ENCODE results near the gene PTPRG.

DNA sequence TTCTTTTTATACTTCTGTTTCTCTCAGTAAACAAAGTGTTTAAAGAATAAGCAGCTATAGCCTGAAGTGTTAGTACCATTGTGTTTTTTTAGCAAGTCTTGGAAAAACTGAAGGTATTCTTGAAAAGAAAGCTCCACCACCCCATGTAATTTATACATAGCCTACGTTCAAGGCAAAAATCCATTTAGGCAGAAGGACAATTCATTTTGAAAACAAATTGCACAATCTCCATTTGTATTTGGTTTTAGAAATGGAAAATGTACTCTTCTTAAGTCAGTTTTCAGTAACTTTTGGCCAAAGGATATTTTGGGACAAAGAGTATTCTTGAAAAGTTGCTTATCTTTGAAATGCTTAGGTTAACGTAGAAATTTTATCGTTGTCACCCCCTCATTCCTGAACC is 34.5 kb downstream of the PTPRG start:
- TF ChIP-seq, protein P1, sequence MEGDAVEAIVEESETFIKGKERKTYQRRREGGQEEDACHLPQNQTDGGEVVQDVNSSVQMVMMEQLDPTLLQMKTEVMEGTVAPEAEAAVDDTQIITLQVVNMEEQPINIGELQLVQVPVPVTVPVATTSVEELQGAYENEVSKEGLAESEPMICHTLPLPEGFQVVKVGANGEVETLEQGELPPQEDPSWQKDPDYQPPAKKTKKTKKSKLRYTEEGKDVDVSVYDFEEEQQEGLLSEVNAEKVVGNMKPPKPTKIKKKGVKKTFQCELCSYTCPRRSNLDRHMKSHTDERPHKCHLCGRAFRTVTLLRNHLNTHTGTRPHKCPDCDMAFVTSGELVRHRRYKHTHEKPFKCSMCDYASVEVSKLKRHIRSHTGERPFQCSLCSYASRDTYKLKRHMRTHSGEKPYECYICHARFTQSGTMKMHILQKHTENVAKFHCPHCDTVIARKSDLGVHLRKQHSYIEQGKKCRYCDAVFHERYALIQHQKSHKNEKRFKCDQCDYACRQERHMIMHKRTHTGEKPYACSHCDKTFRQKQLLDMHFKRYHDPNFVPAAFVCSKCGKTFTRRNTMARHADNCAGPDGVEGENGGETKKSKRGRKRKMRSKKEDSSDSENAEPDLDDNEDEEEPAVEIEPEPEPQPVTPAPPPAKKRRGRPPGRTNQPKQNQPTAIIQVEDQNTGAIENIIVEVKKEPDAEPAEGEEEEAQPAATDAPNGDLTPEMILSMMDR (conservative IDR thresholded peaks at IDR 0.05 in 1 of 2, IDR thresholded peaks at IDR 0.05 in 1 of 2; ENCODE audit: low read depth in 1 of 2, low read length in 2 of 2): no peak
- no peak for TF ChIP-seq EZH2 (IDR thresholded peaks at IDR 0.05; ENCODE audit: low read length, missing control alignments)
